GM10266 (cell line): ENCODE results near the gene KIF1B.

ENCODE experiments used
- DNase-seq: peaks from one replicate; pipeline ENCODE4 v3.0.0; 2012; ENCODE audit errors: extremely low spot score
- TF ChIP-seq, protein P1 (sequence below): IDR thresholded peaks from 2 replicates; pipeline ENCODE4 v1.5.1; 2012; ENCODE audit warnings: mild to moderate bottlenecking, low read depth; ENCODE audit not compliant: control insufficient read depth, insufficient read depth; ENCODE audit errors: missing control alignments

The KIF1B gene, protein sequence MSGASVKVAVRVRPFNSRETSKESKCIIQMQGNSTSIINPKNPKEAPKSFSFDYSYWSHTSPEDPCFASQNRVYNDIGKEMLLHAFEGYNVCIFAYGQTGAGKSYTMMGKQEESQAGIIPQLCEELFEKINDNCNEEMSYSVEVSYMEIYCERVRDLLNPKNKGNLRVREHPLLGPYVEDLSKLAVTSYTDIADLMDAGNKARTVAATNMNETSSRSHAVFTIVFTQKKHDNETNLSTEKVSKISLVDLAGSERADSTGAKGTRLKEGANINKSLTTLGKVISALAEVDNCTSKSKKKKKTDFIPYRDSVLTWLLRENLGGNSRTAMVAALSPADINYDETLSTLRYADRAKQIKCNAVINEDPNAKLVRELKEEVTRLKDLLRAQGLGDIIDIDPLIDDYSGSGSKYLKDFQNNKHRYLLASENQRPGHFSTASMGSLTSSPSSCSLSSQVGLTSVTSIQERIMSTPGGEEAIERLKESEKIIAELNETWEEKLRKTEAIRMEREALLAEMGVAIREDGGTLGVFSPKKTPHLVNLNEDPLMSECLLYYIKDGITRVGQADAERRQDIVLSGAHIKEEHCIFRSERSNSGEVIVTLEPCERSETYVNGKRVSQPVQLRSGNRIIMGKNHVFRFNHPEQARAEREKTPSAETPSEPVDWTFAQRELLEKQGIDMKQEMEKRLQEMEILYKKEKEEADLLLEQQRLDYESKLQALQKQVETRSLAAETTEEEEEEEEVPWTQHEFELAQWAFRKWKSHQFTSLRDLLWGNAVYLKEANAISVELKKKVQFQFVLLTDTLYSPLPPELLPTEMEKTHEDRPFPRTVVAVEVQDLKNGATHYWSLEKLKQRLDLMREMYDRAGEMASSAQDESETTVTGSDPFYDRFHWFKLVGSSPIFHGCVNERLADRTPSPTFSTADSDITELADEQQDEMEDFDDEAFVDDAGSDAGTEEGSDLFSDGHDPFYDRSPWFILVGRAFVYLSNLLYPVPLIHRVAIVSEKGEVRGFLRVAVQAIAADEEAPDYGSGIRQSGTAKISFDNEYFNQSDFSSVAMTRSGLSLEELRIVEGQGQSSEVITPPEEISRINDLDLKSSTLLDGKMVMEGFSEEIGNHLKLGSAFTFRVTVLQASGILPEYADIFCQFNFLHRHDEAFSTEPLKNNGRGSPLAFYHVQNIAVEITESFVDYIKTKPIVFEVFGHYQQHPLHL (N-terminal part only)

DNA sequence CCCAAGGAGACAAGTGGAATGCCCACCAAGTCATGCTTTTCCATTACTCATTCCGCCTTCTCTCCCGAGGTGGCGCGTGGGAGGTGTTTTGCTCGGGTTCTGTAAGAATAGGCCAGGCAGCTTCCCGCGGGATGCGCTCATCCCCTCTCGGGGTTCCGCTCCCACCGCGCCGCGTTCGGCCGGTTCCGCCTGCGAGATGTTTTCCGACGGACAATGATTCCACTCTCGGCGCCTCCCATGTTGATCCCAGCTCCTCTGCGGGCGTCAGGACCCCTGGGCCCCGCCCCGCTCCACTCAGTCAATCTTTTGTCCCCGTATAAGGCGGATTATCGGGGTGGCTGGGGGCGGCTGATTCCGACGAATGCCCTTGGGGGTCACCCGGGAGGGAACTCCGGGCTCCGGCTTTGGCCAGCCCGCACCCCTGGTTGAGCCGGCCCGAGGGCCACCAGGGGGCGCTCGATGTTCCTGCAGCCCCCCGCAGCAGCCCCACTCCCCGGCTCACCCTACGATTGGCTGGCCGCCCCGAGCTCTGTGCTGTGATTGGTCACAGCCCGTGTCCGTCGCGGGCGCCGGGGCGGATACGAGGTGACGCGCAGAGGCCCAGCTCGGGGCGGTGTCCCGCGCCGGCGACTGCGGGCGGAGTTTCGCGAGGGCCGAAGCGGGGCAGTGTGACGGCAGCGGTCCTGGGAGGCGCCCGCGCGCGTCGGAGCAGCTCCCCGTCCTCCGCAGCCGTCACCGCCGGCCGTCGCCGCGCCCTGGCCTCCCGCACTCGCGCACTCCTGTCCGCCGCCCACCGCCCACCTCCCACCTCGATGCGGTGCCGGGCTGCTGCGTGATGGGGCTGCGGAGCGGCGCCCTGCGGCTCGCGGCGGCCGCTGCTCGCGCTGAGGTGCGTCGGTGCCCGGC lies at the start of gene KIF1B:
KIF1B (plus strand) TSS at position 666 of the 906 bp plus-strand sequence. CDS start 21,759 bp downstream, outside the sequence.
- TF ChIP-seq, protein P1, sequence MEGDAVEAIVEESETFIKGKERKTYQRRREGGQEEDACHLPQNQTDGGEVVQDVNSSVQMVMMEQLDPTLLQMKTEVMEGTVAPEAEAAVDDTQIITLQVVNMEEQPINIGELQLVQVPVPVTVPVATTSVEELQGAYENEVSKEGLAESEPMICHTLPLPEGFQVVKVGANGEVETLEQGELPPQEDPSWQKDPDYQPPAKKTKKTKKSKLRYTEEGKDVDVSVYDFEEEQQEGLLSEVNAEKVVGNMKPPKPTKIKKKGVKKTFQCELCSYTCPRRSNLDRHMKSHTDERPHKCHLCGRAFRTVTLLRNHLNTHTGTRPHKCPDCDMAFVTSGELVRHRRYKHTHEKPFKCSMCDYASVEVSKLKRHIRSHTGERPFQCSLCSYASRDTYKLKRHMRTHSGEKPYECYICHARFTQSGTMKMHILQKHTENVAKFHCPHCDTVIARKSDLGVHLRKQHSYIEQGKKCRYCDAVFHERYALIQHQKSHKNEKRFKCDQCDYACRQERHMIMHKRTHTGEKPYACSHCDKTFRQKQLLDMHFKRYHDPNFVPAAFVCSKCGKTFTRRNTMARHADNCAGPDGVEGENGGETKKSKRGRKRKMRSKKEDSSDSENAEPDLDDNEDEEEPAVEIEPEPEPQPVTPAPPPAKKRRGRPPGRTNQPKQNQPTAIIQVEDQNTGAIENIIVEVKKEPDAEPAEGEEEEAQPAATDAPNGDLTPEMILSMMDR = peak; percentile 83
- peak; percentile 100 for DNase-seq

DNA sequence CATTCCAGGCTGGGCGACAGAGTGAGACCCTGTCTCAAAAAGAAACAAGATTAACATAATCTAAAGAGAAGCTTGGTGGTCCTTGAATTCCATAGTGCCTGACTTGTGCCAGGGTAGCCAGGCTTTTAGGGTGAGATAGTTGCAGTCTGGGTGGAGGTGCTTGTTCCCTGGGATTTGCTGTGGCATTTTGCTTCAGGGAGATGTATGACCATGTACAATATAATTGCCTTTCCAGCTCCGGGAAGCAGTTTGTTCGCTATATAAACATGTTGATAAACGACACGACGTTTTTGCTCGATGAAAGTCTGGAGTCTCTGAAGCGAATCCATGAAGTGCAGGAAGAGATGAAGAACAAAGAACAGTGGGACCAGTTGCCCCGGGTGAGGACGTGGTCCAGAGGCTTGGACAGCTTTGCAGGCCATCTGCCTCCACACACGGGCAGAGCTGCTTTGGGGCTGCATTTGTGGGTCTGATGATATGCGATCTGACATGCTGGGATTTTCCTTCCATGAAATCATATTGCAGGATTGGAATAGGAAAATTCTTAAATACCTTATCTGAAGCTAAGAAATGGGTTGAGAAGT lies 49.4 kb upstream of the KIF1B start:
- TF ChIP-seq, protein P1 = no peak
- DNase-seq = no peak

DNA sequence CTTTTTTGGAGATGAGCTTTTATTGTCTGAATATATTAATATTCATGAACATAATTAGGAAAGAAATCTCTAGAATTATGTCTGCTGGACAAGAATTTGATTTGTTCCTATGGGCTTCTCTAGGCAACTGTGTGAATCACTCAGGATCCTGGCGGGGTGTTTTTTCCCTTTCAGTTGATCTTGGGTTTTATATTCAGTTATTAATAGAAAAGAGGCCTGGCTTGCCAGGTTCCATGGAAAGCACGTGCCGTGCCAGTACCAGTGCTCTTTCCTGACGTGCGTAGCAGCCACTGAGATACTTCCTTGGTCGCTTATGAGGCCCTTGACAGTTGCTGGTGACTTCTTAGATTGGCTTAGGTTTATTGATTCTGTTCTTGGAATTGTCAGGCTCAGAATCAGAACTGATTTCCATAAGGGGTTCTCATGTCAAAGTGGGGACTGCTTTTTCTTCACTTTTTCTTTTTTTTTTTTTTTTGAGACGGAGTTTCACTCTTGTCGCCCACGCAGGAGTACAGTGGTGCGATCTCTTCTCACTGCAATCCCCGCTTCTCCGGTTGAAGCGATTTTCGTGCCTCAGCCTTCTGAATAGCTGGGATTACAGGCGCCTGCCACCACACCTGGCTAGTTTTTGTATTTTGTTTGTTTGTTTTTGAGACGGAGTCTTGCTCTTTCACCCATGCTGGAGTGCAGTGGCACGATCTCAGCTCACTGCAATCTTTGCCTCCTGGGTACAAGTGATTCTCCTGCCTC lies 48.7 kb upstream of the KIF1B start:
- DNase-seq = no peak
- TF ChIP-seq, protein P1 = no peak

DNA sequence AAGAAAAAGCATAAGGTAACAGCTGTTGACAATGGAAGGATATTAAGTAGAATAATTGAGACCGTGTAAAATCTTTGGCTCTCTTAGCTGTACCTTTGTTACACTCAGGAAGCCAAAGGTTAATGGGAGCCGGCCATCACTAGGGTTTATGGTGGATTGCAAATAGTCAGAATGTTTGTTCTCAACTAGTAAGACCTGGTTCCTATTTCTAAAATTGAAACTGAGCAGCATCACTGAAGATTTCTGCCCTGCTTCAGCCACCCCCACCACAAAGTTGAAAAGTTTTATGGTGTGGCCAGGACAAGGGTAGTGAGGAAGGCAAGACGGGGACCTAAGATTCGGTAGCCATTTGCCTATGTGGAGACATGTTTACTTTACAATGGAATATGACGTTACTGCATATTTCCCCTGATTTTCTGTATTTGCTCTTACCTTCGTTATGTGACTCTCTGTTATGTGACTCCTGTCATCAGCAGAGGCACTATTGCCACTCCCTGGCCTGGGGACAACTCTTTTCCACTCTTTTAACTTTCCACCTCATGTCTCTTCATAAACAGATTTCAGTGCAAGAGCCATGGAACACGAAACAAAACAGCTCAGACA lies 41.4 kb upstream of the KIF1B start:
- peak; percentile 34 for DNase-seq
- TF ChIP-seq, protein P1 = no peak

DNA sequence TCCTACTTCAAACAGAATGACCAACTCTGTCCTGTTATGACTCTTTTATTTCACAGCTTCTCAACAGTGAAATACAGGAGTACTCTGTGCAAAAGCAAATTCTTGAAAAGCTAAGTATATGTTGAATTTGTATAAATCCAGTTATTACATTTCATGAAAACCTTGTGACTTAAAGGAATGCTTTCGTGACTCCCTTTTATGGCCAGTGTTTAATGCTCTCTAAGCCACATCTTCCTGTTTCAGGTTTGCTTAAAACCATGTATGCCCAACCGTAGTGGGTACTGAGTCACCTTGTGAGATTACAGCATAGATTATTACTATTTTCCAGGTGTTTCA lies 40.2 kb upstream of the KIF1B start:
- DNase-seq = peak; percentile 38
- TF ChIP-seq, protein P1 = no peak
